Stimulated activated naive CD8-positive, alpha-beta T cell treated with anti-CD3 and anti-CD28 coated beads, Interleukin-15, Interleukin-2, amounts not matched to agents 100 U/mL and 50 U/mL, for 24 hours (primary cell): ENCODE measurements around the gene TNRC6A.
"Not testable (repeated sequence)": the region's sequence is repeated elsewhere in the genome, so short reads cannot be mapped to it uniquely, and the experiment has no call there.

Experiments used
- ATAC-seq: fragments of 150-1000 bp; cut with Tn5 transposase; one replicate; pipeline ENCODE4 v1.10.0; 2021
- DNase-seq: peaks from one replicate; pipeline ENCODE4 v3.0.0; 2021

The TNRC6A gene

GRCh38 chr16:24759006-24759405 is 29.6 kb downstream of the TNRC6A start:
- no peak for ATAC-seq
- DNase-seq = no peak

DNA sequence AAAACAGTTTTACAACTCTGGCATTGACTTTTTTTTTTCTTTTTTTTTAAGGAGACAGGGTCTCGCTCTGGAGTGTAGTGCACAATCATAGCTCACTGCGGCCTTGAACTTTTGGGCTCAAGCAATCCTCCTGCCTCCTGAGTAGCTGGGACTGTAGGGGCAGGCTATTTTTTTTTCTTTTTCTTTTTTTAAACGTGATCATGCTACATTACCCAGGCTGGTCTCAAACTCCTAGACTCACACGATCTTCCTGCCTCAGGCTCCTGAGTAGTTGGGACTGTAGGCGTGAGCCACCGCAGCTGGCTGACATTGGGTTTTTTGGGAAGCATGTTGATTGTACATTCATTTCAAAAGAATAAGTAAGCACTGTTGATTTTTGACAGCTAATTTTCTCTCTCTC is 32.1 kb downstream of the TNRC6A start:
- ATAC-seq = no peak

GRCh38 chr16:24764916-24765315 is 35.5 kb downstream of the TNRC6A start:
- DNase-seq = no peak
- no peak for ATAC-seq

More for the DNA sequence above, 32.1 kb downstream of the TNRC6A start:
- no peak for DNase-seq

DNA sequence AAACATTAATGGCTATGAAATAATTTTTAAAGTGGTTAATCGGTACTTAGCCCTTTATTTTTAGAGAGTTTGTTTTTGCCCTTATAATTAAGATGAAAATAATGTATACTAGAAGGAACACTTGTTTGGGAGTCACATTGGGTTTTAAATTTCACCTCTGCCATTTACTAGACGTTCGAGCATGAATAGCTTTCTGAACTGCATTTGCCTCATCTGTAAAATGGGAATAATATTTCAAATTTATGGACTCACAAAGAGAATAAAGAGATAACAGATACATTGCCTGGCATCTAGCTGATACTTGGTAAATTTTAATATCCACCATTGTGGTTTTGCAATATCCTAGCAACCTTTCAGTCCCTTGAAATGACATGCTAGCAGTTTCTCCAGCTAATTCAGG is 36.6 kb downstream of the TNRC6A start:
- ATAC-seq (no peak), DNase-seq (no peak)

GRCh38 chr16:24769806-24770205 is 40.4 kb downstream of the TNRC6A start:
- DNase-seq = no peak
- ATAC-seq = no peak

DNA sequence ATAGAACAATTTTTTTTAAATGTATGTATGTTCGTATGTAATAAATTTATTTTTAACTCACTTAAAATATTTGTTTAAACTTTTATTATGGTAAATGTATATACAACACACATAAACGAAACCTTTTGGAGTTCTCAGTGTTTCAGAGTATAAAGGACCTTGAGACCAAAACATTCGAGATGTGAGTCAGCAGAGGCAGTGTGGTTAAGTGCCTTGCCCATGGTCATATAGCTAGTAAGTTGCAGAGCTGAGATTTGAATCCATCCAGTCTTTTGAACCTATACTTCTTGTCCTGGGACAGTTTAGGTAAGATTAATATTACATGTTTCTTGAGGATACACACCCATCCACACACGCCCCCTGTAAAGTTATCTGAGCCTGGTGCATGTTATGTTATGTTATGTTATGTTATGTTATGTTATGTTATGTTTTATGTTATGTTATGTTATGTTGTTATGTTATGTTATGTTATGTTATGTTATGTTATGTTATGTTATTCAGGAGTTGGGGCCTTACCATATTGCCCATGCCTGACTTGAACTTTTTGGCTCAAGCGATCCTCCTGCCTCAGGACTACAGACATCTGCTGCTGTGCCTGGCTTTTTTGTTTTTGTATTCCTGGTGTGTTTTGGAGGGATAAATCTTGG is 41.8 kb downstream of the TNRC6A start:
- ATAC-seq (peak; percentile 57), DNase-seq (no peak)

DNA sequence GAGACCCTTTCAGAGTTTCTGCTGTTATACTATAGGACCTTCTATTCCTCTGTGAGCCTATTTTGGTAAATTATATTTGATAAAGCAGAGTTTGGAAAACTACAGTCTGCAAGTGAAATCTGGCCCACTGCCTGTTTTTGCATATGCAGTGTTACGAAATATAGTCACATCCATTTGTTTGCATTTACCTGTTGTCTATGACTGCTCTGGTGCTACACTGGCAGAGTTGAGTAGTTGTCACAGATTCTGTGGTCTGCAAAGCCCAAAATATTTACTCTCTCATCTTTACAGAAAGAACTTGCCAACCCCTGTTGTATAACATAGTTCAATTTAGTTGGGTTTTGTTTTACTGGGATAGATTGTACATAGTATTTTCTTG is 42.3 kb downstream of the TNRC6A start:
- DNase-seq (no peak), ATAC-seq (no peak)

- no peak for DNase-seq
- ATAC-seq = no peak
Observed at GRCh38 chr16:24773771-24774427, 44.4 kb downstream of the TNRC6A start.

GRCh38 chr16:24774510-24774909 is 45.1 kb downstream of the TNRC6A start:
- DNase-seq = no peak
- ATAC-seq = no peak

GRCh38 chr16:24775455-24775854 is 46.0 kb downstream of the TNRC6A start:
- ATAC-seq = no peak
- no peak for DNase-seq

- ATAC-seq = no peak
- no peak for DNase-seq
Observed at GRCh38 chr16:24776501-24777220, 47.2 kb downstream of the TNRC6A start.

DNA sequence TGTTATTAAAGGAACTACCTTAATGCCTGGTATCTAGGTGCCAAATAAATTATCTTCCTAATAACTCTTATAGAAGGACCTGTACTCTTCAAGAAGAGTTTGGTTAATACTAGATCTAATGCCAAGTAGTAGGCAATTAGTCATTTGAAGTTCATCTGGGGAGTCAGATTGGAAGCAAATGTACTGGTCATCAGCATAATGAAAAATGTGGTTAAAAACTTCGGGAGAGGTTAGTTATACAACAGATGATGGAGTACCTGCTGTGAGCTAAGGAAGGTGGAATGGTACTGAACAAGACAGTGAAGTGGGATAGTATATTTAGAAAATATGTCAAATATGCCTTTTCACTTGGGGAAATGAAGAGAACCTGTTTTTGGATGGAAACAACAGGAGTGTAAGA is 49.2 kb downstream of the TNRC6A start:
- no peak for DNase-seq
- no peak for ATAC-seq

- no peak for DNase-seq
- ATAC-seq = no peak
Observed at GRCh38 chr16:24781256-24781655, 51.8 kb downstream of the TNRC6A start.

DNA sequence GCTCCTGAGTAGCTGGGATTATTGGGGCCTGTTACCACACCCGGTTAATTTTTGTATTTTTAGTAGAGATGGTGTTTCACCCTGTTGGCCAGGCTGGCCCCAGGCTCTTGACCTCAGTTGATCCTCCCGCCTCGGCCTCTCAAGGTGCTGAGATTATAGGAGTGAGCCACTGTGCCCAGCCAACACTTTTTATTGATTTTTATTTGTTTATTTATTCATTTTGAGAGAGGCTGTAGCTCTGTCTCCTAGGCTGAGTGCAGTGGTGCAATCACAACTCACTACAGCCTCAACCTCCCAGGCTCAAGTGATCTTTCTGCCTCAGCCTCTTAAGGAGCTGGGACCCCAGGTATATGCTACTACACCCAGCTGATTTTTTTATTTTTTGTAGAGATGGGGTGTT is 54.7 kb downstream of the TNRC6A start:
- ATAC-seq (no peak), DNase-seq (no peak)

GRCh38 chr16:24789881-24790280 is 60.4 kb downstream of the TNRC6A start:
- DNase-seq (no peak), ATAC-seq (no peak)

DNA sequence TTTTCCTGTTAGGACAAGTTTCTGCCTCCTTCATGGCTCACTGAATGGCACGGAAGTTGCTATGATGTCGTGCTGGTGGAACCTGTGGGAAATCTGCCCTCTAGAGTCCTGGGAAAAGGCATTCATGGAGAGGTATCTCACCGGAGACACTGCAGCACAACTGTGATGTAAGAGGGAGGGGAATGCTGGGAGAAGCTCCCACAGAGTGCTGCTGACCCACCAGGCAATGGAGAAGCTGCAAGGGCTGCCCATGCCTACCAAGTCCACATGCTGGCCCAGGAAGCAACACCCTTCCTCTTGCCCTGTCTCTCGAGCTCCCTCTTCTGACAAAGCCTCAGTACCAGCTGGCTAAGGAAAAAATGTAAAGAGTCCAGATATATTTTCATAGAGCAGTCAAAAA is 71.1 kb downstream of the TNRC6A start:
- ATAC-seq = no peak
- no peak for DNase-seq

GRCh38 chr16:24801761-24802302 is 72.4 kb downstream of the TNRC6A start:
- ATAC-seq (no peak), DNase-seq (no peak)

GRCh38 chr16:24805484-24805883 is 76.0 kb downstream of the TNRC6A start:
- no peak for ATAC-seq
- no peak for DNase-seq

DNA sequence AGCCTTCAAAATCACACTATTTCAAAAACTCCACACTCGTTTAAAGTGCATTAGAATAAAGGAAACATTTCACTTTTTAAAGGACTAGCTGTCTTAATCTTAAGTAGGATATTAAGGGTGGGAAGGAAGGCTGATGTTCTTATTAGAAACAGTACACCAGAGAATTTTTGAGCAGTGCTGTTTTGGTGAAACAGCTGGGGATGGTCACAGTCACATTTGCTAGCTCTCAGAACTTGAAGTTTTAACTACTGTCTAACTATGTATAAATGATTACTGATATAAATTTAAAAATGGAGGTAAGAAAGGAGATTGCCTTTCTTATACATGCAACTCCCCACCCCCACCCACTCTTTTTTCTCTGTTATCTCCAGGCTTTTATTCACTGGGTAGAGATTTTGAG is 77.8 kb downstream of the TNRC6A start:
- no peak for ATAC-seq
- DNase-seq = no peak

- no peak for ATAC-seq
- DNase-seq = no peak
Observed at GRCh38 chr16:24810951-24811843, 81.7 kb downstream of the TNRC6A start.

- not testable (repeated sequence) for DNase-seq, ATAC-seq
Observed at GRCh38 chr16:24812813-24813212, 83.4 kb downstream of the TNRC6A start.

DNA sequence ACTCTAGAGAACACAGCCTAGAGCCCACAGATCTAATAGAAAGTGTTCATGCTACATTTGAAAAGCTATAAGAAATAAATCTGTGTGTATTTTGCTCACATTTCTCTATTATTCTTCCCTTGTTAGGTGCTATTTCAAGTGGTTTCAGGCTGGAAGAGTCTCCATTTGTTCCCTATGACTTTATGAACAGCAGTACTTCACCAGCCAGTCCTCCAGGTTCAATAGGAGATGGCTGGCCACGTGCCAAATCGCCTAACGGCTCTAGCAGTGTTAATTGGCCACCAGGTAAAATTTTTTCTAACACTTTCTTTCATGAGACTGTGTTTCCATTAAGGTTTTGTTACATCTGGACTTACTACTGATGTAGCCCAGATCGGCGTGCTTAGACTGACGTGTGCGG is 85.6 kb downstream of the TNRC6A start:
- no peak for DNase-seq

More for the DNA sequence above, 85.6 kb downstream of the TNRC6A start:
- no peak for ATAC-seq
